A549 (cell line): ENCODE data around the gene NEDD4L.

ENCODE experiments used
- EP300 ChIP-seq, 2 experiments: fragments of >200 bp; sonication (Bioruptor Twin); formaldehyde crosslinking; IDR thresholded peaks; 2 replicates in 1 of 2; 3 replicates in 1 of 2; pipeline ENCODE4 v1.6.1; 2016 to 2017
- HOXB13 ChIP-seq: fragments of 250-450 bp; sonication (Bioruptor Pico); IDR thresholded peaks from 2 replicates; pipeline ENCODE4 v1.5.0; 2020; ENCODE audit warnings: low read depth, mild to moderate bottlenecking, moderate library complexity
- MAX ChIP-seq: IDR thresholded peaks from 2 replicates; pipeline ENCODE4 v1.6.1; 2012
- NR3C1 ChIP-seq: fragments of >200 bp; sonication (Bioruptor Twin); formaldehyde crosslinking; IDR thresholded peaks from 3 replicates; pipeline ENCODE4 v1.6.1; 2017
- RAD21 ChIP-seq, 2 experiments: fragments of >200 bp in 1 of 2; sonication (Bioruptor Twin) in 1 of 2; formaldehyde crosslinking in 1 of 2; IDR thresholded peaks in 1 of 2; conservative IDR thresholded peaks in 1 of 2; 2 replicates in 1 of 2; 3 replicates in 1 of 2; pipeline ENCODE4 v1.6.1; 2012 to 2018; ENCODE audit warnings: inconsistent platforms in 1 of 2
- REST ChIP-seq: fragments of 200-600 bp; sonication (generic); IDR thresholded peaks from 2 replicates; pipeline ENCODE4 v1.6.1; 2016; ENCODE audit warnings: antibody characterized with exemption, mild to moderate bottlenecking, moderate library complexity
- USF2 ChIP-seq: fragments of 450-650 bp; IDR thresholded peaks from 2 replicates; pipeline ENCODE4 v1.6.1; 2014; ENCODE audit warnings: antibody characterized with exemption
- ZNF302 ChIP-seq: fragments of 250-450 bp; sonication (Bioruptor Pico); IDR thresholded peaks from 2 replicates; pipeline ENCODE4 v1.9.0; 2021; ENCODE audit warnings: inconsistent platforms, mild to moderate bottlenecking, moderate library complexity
- TF ChIP-seq, protein P1 (sequence below): fragments of >200 bp; sonication (Bioruptor Twin); formaldehyde crosslinking; IDR thresholded peaks from 3 replicates; pipeline ENCODE4 v1.5.1; 2016

DNA sequence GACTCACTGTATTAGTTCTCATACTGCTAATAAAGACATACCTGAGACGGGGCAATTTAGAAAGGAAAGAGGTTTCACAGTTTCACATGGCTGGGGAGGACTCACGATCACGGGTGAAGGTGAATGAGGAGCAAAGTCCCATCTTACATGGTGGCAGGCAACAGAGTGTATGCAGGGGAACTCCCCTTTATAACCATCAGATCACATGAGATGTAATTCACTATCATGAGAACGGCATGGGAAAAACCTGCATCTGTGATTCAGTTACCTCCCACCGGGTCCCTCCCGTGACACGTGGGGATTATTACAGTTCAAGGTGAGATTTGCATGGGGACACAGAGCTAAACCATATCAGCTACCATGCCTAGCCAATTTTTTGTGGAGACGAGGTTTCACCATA is 168.2 kb downstream of the NEDD4L start:
- TF ChIP-seq HOXB13 (no peak), RAD21 (conservative IDR thresholded peaks at IDR 0.05 in 1 of 2, IDR thresholded peaks at IDR 0.05 in 1 of 2) (no peak), NR3C1 (no peak), REST (no peak), ZNF302 (CRISPR knock-in tag) (no peak), USF2 (no peak), MAX (no peak), EP300 (IDR thresholded peaks at IDR 0.05) (no peak)
- TF ChIP-seq, protein P1, sequence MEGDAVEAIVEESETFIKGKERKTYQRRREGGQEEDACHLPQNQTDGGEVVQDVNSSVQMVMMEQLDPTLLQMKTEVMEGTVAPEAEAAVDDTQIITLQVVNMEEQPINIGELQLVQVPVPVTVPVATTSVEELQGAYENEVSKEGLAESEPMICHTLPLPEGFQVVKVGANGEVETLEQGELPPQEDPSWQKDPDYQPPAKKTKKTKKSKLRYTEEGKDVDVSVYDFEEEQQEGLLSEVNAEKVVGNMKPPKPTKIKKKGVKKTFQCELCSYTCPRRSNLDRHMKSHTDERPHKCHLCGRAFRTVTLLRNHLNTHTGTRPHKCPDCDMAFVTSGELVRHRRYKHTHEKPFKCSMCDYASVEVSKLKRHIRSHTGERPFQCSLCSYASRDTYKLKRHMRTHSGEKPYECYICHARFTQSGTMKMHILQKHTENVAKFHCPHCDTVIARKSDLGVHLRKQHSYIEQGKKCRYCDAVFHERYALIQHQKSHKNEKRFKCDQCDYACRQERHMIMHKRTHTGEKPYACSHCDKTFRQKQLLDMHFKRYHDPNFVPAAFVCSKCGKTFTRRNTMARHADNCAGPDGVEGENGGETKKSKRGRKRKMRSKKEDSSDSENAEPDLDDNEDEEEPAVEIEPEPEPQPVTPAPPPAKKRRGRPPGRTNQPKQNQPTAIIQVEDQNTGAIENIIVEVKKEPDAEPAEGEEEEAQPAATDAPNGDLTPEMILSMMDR, result no peak
